Measurements from ENCODE around the gene TBC1D10B. TPM values are rescaled to one million over a fixed set of nuclear protein-coding genes. Genes with fewer than 3 reads are reported as not detected.
A peak's percentile ranks its signal among the peaks of the same experiment; 100 is the strongest.

TBC1D10B gene
- total RNA-seq, 4 donors from 2014 or later, result 26.6 to 38.1 (median 33.5) TPM

- Histone ChIP-seq H3K9me3 (no peaks in the 10 kb centered on the region), H3K4me1 (peaks cover 5 to 19% of the 10 kb centered on the region in 2 donors), H3K36me3 (no peaks in the 10 kb centered on the region), H3K27ac (peak overlapping the region; percentile 51 to 72 (median 56)), H3K4me3 (replicated peaks in 1 of 3) (peak overlapping the region; percentile 71 to 72 (median 72)), H3K27me3 (no peaks in the 10 kb centered on the region)
- 16 to 30% methylated on average over 9 to 18 of the region's 19 CpGs for WGBS, 2 donors
- TF ChIP-seq CTCF (IDR thresholded peaks at IDR 0.05), result no peak
- TF ChIP-seq POLR2A (IDR thresholded peaks at IDR 0.05), result no peak
- intact Hi-C loops (cut with DNase I), result no loop called here
- no peak for DNase-seq
Measured at GRCh38 chr16:30407804-30408534, 37.7 kb upstream of the TBC1D10B start.

GRCh38 chr16:30407102-30407803 is 37.0 kb upstream of the TBC1D10B start, which contains the start of gene ZNF771:
ZNF771 (plus strand) TSS chr16:30407606; CDS start chr16:30408054, 448 bp downstream.
- 0% methylated on average over 26 to 27 of the region's 65 CpGs for WGBS, 2 donors
- TF ChIP-seq POLR2A (IDR thresholded peaks at IDR 0.05) (peak in 1 of 2 donors; percentile 63), CTCF (IDR thresholded peaks at IDR 0.05) (no peak)
- H3K36me3 ChIP-seq, result no peaks in the 10 kb centered on the region
- H3K4me1 ChIP-seq, result peaks cover 5 to 19% of the 10 kb centered on the region in 2 donors
- DNase-seq, result peak; percentile 95
- no peaks in the 10 kb centered on the region for H3K27me3 ChIP-seq
- H3K9me3 ChIP-seq, result no peaks in the 10 kb centered on the region
- peak within 1 kb of the TSS; percentile 51 to 72 (median 56) for H3K27ac ChIP-seq
- intact Hi-C loops (cut with DNase I), result no loop called here
- H3K4me3 ChIP-seq (replicated peaks in 1 of 3), result peak within 1 kb of the TSS; percentile 71 to 72 (median 72)

GRCh38 chr16:30406795-30407101 is 36.5 kb upstream of the TBC1D10B start:
- no peak for TF ChIP-seq POLR2A (IDR thresholded peaks at IDR 0.05)
- 17 to 21% methylated on average over 14 of the region's 14 CpGs for WGBS, 2 donors
- no peak for DNase-seq
- intact Hi-C loops (cut with DNase I), result no loop called here
- Histone ChIP-seq H3K27me3 (no peaks in the 10 kb centered on the region), H3K4me3 (replicated peaks in 1 of 3) (peak overlapping the region in 2 of 3 donors; percentile 72), H3K9me3 (no peaks in the 10 kb centered on the region), H3K27ac (peak overlapping the region; percentile 51 to 72 (median 56)), H3K36me3 (no peaks in the 10 kb centered on the region), H3K4me1 (peaks cover 5 to 19% of the 10 kb centered on the region in 2 donors)

- H3K27ac ChIP-seq, result no peak overlapping the region
- peaks cover 6 to 16% of the 10 kb centered on the region in 2 donors for H3K4me1 ChIP-seq
- DNase-seq, result no peak
- peaks cover 10 to 11% of the 10 kb centered on the region in 2 donors for H3K36me3 ChIP-seq
- H3K9me3 ChIP-seq, result no peaks in the 10 kb centered on the region
- WGBS, 2 donors, result 71 to 72% methylated on average over 8 of the region's 8 CpGs
- H3K4me3 ChIP-seq (replicated peaks in 1 of 3), result no peak overlapping the region
- TF ChIP-seq POLR2A (IDR thresholded peaks at IDR 0.05) (no peak), CTCF (IDR thresholded peaks at IDR 0.05) (no peak)
- intact Hi-C loops (cut with DNase I), result no loop called here
- no peaks in the 10 kb centered on the region for H3K27me3 ChIP-seq
Measured at GRCh38 chr16:30401768-30402425, 31.6 kb upstream of the TBC1D10B start.

GRCh38 chr16:30399435-30400186 is 29.3 kb upstream of the TBC1D10B start:
- Histone ChIP-seq H3K4me1 (peaks cover 11 to 26% of the 10 kb centered on the region in 2 donors), H3K4me3 (replicated peaks in 1 of 3) (peak overlapping the region; percentile 39 to 64 (median 51)), H3K27me3 (no peaks in the 10 kb centered on the region), H3K27ac (peak overlapping the region; percentile 79 to 80 (median 80)), H3K9me3 (no peaks in the 10 kb centered on the region), H3K36me3 (peaks cover 10 to 11% of the 10 kb centered on the region in 2 donors)
- DNase-seq, result no peak
- TF ChIP-seq POLR2A (IDR thresholded peaks at IDR 0.05), result no peak
- no peak for TF ChIP-seq CTCF (IDR thresholded peaks at IDR 0.05)
- 19 to 34% methylated on average over 12 of the region's 12 CpGs for WGBS, 2 donors
- intact Hi-C loops (cut with DNase I), result no loop called here
